IgD-negative memory B cell (primary cell): ENCODE measurements around the gene COL3A1. TPM values are rescaled to one million over a fixed set of nuclear protein-coding genes. Genes with fewer than 3 reads are reported as not detected.

ENCODE experiments used
- H3K27ac Mint-ChIP-seq, 3 donors: one replicate each; pipeline ENCODE4 v1.8.0; 2020 to 2022; ENCODE audit warnings: mild to moderate bottlenecking in 3 of 3, mixed read lengths in 3 of 3, moderate library complexity in 1 of 3
- H3K27me3 Mint-ChIP-seq: one replicate; pipeline ENCODE4 v1.8.0; 2021; ENCODE audit warnings: mixed read lengths
- H3K36me3 Mint-ChIP-seq: one replicate; pipeline ENCODE4 v1.8.0; 2020; ENCODE audit warnings: mild to moderate bottlenecking, mixed read lengths
- H3K4me1 Mint-ChIP-seq, 3 donors: one replicate each; pipeline ENCODE4 v1.8.0; 2020 to 2022; ENCODE audit warnings: mixed read lengths in 3 of 3, mild to moderate bottlenecking in 1 of 3
- H3K4me3 Mint-ChIP-seq, 4 donors: one replicate each; pipeline ENCODE4 v1.8.0; 2020 to 2022; ENCODE audit warnings: mild to moderate bottlenecking in 4 of 4, mixed read lengths in 4 of 4, moderate library complexity in 3 of 4
- H3K9me3 Mint-ChIP-seq, 3 donors: one replicate each; pipeline ENCODE4 v1.8.0; 2020 to 2021; ENCODE audit warnings: mixed read lengths in 3 of 3, mild to moderate bottlenecking in 1 of 3
- polyA plus RNA-seq: library from polyadenylated mRNA; unstranded; fragments of 300-500 nt; fragmentation: Illumina TruSeq; gene quantifications from one replicate; pipeline ENCODE4 v1.2.3, GENCODE V29; 2021

The COL3A1 gene
- polyA plus RNA-seq = not detected

GRCh38 chr2:188974164-188974563 lies at the start of gene COL3A1:
Gene COL3A1 (plus strand): TSS chr2:188974373. CDS start chr2:188974490, 117 bp downstream.
- Mint-ChIP-seq H3K27ac (no peak within 1 kb of the TSS), H3K4me3 (no peak within 1 kb of the TSS), H3K4me1 (no peaks in the 10 kb centered on the region), H3K9me3 (no peaks in the 10 kb centered on the region), H3K36me3 (no peaks in the 10 kb centered on the region), H3K27me3 (peaks cover 1% of the 10 kb centered on the region)

- H3K27ac Mint-ChIP-seq = no peak overlapping the region
- H3K27me3 Mint-ChIP-seq = no peaks in the 10 kb centered on the region
- H3K36me3 Mint-ChIP-seq = no peaks in the 10 kb centered on the region
- peaks cover 0 to 2% (median 0%) of the 10 kb centered on the region in 3 donors for H3K4me1 Mint-ChIP-seq
- H3K9me3 Mint-ChIP-seq = peaks cover 2 to 24% (median 4%) of the 10 kb centered on the region in 3 donors
- H3K4me3 Mint-ChIP-seq = no peak overlapping the region
These were observed 45.5 kb upstream of the COL3A1 start for GRCh38 chr2:188928643-188929042.

- H3K27me3 Mint-ChIP-seq = no peaks in the 10 kb centered on the region
- no peak overlapping the region for H3K27ac Mint-ChIP-seq
- H3K4me1 Mint-ChIP-seq = peaks cover 0 to 2% (median 0%) of the 10 kb centered on the region in 3 donors
- H3K36me3 Mint-ChIP-seq = no peaks in the 10 kb centered on the region
- H3K4me3 Mint-ChIP-seq = no peak overlapping the region
- H3K9me3 Mint-ChIP-seq = peaks cover 0 to 18% (median 6%) of the 10 kb centered on the region in 3 donors
These were observed 42.8 kb upstream of the COL3A1 start for GRCh38 chr2:188931361-188931760.

- H3K9me3 Mint-ChIP-seq = peaks cover 0 to 2% (median 2%) of the 10 kb centered on the region in 3 donors
- no peaks in the 10 kb centered on the region for H3K36me3 Mint-ChIP-seq
- no peak overlapping the region for H3K4me3 Mint-ChIP-seq
- no peaks in the 10 kb centered on the region for H3K4me1 Mint-ChIP-seq
- no peaks in the 10 kb centered on the region for H3K27me3 Mint-ChIP-seq
- no peak overlapping the region for H3K27ac Mint-ChIP-seq
These were observed 36.6 kb upstream of the COL3A1 start for GRCh38 chr2:188937228-188938220.

- H3K27ac Mint-ChIP-seq = no peak overlapping the region
- H3K4me3 Mint-ChIP-seq = no peak overlapping the region
- H3K9me3 Mint-ChIP-seq = peaks cover 0 to 2% (median 2%) of the 10 kb centered on the region in 3 donors
- no peaks in the 10 kb centered on the region for H3K27me3 Mint-ChIP-seq
- H3K36me3 Mint-ChIP-seq = no peaks in the 10 kb centered on the region
- H3K4me1 Mint-ChIP-seq = no peaks in the 10 kb centered on the region
These were observed 34.0 kb upstream of the COL3A1 start for GRCh38 chr2:188940171-188940570.

GRCh38 chr2:188944442-188944841 lies 29.7 kb upstream of the COL3A1 start:
- H3K27ac Mint-ChIP-seq = no peak overlapping the region
- no peaks in the 10 kb centered on the region for H3K27me3 Mint-ChIP-seq
- H3K9me3 Mint-ChIP-seq = peaks cover 2 to 5% (median 2%) of the 10 kb centered on the region in 3 donors
- H3K4me3 Mint-ChIP-seq = no peak overlapping the region
- H3K4me1 Mint-ChIP-seq = no peaks in the 10 kb centered on the region
- no peaks in the 10 kb centered on the region for H3K36me3 Mint-ChIP-seq

- Mint-ChIP-seq H3K4me1 (no peaks in the 10 kb centered on the region), H3K4me3 (no peak overlapping the region), H3K9me3 (peaks cover 0 to 9% (median 2%) of the 10 kb centered on the region in 3 donors), H3K27ac (no peak overlapping the region), H3K27me3 (no peaks in the 10 kb centered on the region), H3K36me3 (no peaks in the 10 kb centered on the region)
These were observed 24.9 kb upstream of the COL3A1 start for GRCh38 chr2:188949046-188949818.

- Mint-ChIP-seq H3K36me3 (no peaks in the 10 kb centered on the region), H3K27ac (no peak overlapping the region), H3K27me3 (no peaks in the 10 kb centered on the region), H3K4me1 (no peaks in the 10 kb centered on the region), H3K4me3 (no peak overlapping the region), H3K9me3 (peaks cover 0 to 9% (median 2%) of the 10 kb centered on the region in 3 donors)
These were observed 21.3 kb upstream of the COL3A1 start for GRCh38 chr2:188952901-188953300.

GRCh38 chr2:188956290-188956689 lies 17.9 kb upstream of the COL3A1 start:
- Mint-ChIP-seq H3K4me3 (peak overlapping the region in 1 of 4 donors; percentile 3), H3K27me3 (no peaks in the 10 kb centered on the region)

GRCh38 chr2:188956961-188957360 lies 17.2 kb upstream of the COL3A1 start:
- Mint-ChIP-seq H3K9me3 (peaks cover 2 to 8% (median 6%) of the 10 kb centered on the region in 3 donors), H3K27me3 (no peaks in the 10 kb centered on the region), H3K4me1 (no peaks in the 10 kb centered on the region), H3K36me3 (no peaks in the 10 kb centered on the region), H3K4me3 (no peak overlapping the region), H3K27ac (no peak overlapping the region)

More at GRCh38 chr2:188956290-188956689, 17.9 kb upstream of the COL3A1 start:
- H3K4me1 Mint-ChIP-seq = no peaks in the 10 kb centered on the region
- H3K27ac Mint-ChIP-seq = no peak overlapping the region
- peaks cover 0 to 7% (median 2%) of the 10 kb centered on the region in 3 donors for H3K9me3 Mint-ChIP-seq
- H3K36me3 Mint-ChIP-seq = no peaks in the 10 kb centered on the region

- Mint-ChIP-seq H3K27ac (no peak overlapping the region), H3K4me3 (no peak overlapping the region), H3K4me1 (no peaks in the 10 kb centered on the region), H3K36me3 (no peaks in the 10 kb centered on the region), H3K27me3 (no peaks in the 10 kb centered on the region), H3K9me3 (peaks cover 2 to 8% (median 6%) of the 10 kb centered on the region in 3 donors)
These were observed 16.5 kb upstream of the COL3A1 start for GRCh38 chr2:188957646-188958045.

- Mint-ChIP-seq H3K27me3 (no peaks in the 10 kb centered on the region), H3K9me3 (peaks cover 2 to 6% (median 6%) of the 10 kb centered on the region in 3 donors), H3K4me1 (no peaks in the 10 kb centered on the region), H3K36me3 (no peaks in the 10 kb centered on the region), H3K27ac (no peak overlapping the region), H3K4me3 (no peak overlapping the region)
These were observed 10.4 kb upstream of the COL3A1 start for GRCh38 chr2:188963741-188964140.

- H3K4me1 Mint-ChIP-seq = no peaks in the 10 kb centered on the region
- no peaks in the 10 kb centered on the region for H3K36me3 Mint-ChIP-seq
- H3K9me3 Mint-ChIP-seq = peaks cover 2 to 6% (median 6%) of the 10 kb centered on the region in 3 donors
- no peaks in the 10 kb centered on the region for H3K27me3 Mint-ChIP-seq
- H3K27ac Mint-ChIP-seq = no peak overlapping the region
- no peak overlapping the region for H3K4me3 Mint-ChIP-seq
These were observed 9.1 kb upstream of the COL3A1 start for GRCh38 chr2:188964976-188965546.

GRCh38 chr2:188965563-188965962 lies 8.6 kb upstream of the COL3A1 start:
- Mint-ChIP-seq H3K27ac (no peak overlapping the region), H3K36me3 (no peaks in the 10 kb centered on the region), H3K27me3 (no peaks in the 10 kb centered on the region), H3K9me3 (peaks cover 2 to 6% (median 6%) of the 10 kb centered on the region in 3 donors), H3K4me1 (no peaks in the 10 kb centered on the region), H3K4me3 (no peak overlapping the region)
